ENCODE measurements around the gene TRAP1.

TRAP1 gene

DNA sequence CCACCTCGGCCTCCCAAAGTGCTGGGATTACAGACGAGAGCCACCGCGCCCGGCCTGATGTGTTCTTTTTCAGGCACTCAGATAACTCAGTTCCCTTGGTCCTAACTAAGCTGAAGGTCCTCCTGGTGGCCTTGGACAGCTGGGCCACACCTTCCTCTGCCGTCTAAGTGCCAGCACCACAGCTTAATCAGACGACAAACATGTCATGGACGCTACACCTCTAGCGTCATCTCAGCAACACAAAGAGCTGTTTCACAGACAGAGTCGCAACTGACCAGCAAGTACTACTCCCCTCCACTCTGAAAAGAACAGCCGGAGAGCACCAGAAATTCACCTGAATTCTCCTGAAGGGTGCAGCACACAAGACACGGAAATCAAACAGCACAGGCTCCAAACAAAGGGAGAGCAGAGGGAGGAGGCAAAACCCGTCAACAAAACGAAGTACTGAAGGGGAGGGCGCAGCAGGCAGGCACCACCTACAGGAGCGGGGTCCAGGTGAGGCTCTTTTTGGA, 4.4 kb downstream of the TRAP1 start:
- H3K4me3 ChIP-seq (ENCODE audit: low read depth, low read length), result no peak overlapping the region
- DNase-seq (ENCODE audit: low read depth, low spot score), result no peak
- TF ChIP-seq, protein P1, sequence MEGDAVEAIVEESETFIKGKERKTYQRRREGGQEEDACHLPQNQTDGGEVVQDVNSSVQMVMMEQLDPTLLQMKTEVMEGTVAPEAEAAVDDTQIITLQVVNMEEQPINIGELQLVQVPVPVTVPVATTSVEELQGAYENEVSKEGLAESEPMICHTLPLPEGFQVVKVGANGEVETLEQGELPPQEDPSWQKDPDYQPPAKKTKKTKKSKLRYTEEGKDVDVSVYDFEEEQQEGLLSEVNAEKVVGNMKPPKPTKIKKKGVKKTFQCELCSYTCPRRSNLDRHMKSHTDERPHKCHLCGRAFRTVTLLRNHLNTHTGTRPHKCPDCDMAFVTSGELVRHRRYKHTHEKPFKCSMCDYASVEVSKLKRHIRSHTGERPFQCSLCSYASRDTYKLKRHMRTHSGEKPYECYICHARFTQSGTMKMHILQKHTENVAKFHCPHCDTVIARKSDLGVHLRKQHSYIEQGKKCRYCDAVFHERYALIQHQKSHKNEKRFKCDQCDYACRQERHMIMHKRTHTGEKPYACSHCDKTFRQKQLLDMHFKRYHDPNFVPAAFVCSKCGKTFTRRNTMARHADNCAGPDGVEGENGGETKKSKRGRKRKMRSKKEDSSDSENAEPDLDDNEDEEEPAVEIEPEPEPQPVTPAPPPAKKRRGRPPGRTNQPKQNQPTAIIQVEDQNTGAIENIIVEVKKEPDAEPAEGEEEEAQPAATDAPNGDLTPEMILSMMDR (IDR thresholded peaks at IDR 0.05; ENCODE audit: low read depth, low read length), result no peak
- in situ Hi-C loops (cut with HindIII; ENCODE audit: low sequenced_read_pairs), result no loop called here

DNA sequence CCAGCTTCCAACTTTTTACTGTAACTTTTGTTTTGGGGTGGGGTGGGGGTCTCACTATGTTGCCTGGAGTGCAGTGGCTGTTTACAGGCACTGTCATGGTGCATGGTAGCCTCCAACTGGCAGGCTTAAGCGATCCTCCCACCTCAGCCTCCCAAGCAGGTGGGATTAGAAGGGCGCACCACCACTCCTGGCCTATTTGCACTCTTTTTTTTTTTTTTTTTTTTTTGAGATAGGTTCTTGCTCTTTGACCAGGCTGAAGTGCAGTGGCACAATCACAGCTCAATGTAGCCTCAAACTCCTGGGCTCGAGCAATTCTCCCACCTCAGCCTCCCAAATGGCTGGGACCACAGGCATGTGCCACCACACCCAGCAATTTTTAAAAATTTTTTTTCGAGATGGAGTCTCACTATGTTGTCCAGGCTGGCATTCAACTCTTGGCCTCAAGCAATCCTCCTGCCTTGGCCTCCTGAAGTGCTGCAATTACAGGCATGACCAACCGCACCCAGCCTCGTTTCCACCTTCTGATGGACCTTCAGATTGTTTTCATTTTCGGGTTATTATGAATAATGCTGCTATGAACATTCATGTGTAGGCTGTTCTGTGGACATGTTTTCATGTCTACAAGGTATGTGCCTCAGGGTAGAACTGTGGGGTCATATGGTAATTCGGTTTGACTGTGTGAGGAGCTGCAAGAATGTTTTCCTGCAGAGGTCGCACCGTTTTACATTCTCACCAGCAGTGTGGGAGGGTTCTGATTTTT, 10.9 kb downstream of the TRAP1 start:
- DNase-seq (ENCODE audit: low read depth, low spot score), result no peak
- TF ChIP-seq, protein P1 (IDR thresholded peaks at IDR 0.05; ENCODE audit: low read depth, low read length), result no peak
- no peak overlapping the region for H3K4me3 ChIP-seq (ENCODE audit: low read depth, low read length)
- in situ Hi-C loops (cut with HindIII; ENCODE audit: low sequenced_read_pairs), result no loop called here

DNA sequence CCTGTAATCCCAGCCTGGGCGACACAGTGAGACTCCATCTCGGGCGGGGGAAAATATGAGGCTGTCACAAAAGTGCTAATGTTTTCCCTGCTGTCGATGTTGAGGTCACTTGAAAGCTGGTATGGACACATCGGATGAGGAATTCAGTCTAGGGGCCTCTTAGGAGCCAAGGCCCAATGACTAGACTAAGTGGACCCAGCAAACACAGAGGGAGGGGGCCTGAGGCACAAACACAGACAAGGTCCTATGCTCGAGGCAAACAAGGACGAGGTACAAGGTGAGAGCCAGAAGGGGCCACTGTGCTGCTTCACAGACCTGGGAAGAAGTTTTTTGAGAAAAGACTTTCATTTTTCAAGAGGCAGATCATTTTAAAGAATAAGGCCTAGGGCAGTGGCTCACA, 15.2 kb downstream of the TRAP1 start:
- TF ChIP-seq, protein P1 (IDR thresholded peaks at IDR 0.05; ENCODE audit: low read depth, low read length), result no peak
- H3K4me3 ChIP-seq (ENCODE audit: low read depth, low read length), result no peak overlapping the region
- DNase-seq (ENCODE audit: low read depth, low spot score), result no peak
- in situ Hi-C loops (cut with HindIII; ENCODE audit: low sequenced_read_pairs), result no loop called here

DNA sequence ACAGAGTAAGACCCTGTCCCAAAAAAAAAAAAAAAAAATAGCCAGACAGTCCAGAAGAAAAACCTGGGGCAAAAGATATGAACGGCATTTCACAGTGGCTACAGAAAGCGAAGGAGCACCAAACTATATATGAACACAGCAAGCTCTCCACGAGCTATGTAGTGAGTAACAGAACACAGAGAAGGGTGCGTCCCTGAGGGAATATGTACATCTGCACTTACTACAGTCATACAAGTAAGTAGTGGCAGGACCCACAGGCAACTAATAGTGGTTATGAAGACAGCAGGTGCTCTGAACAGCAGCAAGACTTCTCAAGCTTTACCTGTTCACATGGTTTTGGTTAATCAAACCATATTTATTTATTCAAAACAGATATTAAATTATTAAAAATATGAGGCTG, 15.8 kb downstream of the TRAP1 start:
- H3K4me3 ChIP-seq (ENCODE audit: low read depth, low read length), result no peak overlapping the region
- no peak for DNase-seq (ENCODE audit: low read depth, low spot score)
- TF ChIP-seq, protein P1 (IDR thresholded peaks at IDR 0.05; ENCODE audit: low read depth, low read length), result no peak
- in situ Hi-C loops (cut with HindIII; ENCODE audit: low sequenced_read_pairs), result no loop called here

DNA sequence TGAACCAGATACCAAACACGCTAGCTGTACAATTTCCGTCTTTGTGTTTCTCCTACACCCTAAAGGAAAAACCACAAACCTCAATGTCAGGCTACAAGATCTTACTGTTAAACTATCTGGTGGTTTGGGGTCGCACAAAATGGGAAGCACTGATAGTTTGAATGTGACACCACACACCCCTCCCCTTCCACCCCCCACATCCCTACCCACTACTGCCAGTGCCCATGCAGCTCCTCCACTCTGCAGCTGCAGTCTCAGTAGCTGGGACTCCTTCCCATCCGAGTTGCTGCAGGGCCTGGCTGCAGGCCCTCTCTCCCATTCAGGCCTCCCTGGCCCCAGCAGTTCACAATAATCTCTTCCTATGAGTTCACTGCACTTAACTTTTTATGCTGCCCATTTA, 18.4 kb downstream of the TRAP1 start:
- TF ChIP-seq, protein P1 (IDR thresholded peaks at IDR 0.05; ENCODE audit: low read depth, low read length), result no peak
- in situ Hi-C loops (cut with HindIII; ENCODE audit: low sequenced_read_pairs), result no loop called here
- DNase-seq (ENCODE audit: low read depth, low spot score), result peak; percentile 39
- H3K4me3 ChIP-seq (ENCODE audit: low read depth, low read length), result no peak overlapping the region

DNA sequence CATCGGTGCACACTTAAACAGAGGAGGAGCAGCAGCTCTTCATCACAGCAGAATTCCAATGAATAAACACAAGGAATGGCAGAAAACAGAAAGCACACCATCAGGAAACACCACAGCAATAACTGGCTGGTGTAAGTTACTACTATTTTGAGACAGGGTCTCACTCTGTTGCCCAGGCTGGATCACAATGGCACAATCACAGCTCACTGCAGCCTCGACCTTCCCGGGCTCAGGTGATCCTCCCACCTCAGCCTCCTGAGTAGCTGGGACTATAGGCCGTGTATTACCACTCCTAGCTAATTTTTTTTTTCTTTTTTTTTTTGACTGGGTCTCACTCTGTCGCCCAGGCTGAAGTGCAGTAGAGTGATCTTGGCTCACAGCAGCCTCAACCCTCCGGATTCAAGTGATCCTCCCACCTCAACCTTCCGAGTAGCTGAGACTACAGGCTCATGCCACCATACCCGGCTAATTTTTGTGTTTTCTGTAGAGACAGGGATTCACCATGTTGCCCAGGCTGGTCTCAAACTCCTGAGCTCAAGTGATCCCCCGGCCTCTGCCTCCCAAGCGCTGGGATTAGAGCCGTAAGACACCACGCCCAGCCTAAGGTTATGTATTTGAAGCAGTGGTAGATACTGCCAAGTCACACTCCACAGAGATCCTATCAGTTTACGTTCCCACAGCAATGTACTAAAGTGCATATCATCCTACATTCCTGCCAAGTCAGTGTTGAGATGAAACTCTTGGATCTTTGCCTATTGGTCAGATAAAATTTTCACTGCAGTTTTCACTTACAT, 20.7 kb downstream of the TRAP1 start:
- no peak overlapping the region for H3K4me3 ChIP-seq (ENCODE audit: low read depth, low read length)
- DNase-seq (ENCODE audit: low read depth, low spot score), result peak; percentile 66
- in situ Hi-C loops (cut with HindIII; ENCODE audit: low sequenced_read_pairs), result no loop called here
- TF ChIP-seq, protein P1 (IDR thresholded peaks at IDR 0.05; ENCODE audit: low read depth, low read length), result no peak
